Neural progenitor cell (in vitro differentiated cells): ENCODE results near the gene PBX3.

Experiments used
- EZH2 ChIP-seq: fragments of 200-600 bp; sonication (generic); IDR thresholded peaks from 2 replicates; pipeline ENCODE4 v1.6.1; 2017; ENCODE audit warnings: antibody characterized with exemption, mild to moderate bottlenecking, moderate library complexity
- EZH2phosphoT487 ChIP-seq: fragments of 200-600 bp; sonication (generic); IDR thresholded peaks from 2 replicates; pipeline ENCODE4 v1.6.1; 2017; ENCODE audit warnings: antibody characterized with exemption
- TF ChIP-seq, protein P1 (sequence below): fragments of 200-600 bp; sonication (generic); IDR thresholded peaks from 2 replicates; pipeline ENCODE4 v1.5.1; 2017; ENCODE audit warnings: antibody characterized with exemption, mild to moderate bottlenecking

DNA sequence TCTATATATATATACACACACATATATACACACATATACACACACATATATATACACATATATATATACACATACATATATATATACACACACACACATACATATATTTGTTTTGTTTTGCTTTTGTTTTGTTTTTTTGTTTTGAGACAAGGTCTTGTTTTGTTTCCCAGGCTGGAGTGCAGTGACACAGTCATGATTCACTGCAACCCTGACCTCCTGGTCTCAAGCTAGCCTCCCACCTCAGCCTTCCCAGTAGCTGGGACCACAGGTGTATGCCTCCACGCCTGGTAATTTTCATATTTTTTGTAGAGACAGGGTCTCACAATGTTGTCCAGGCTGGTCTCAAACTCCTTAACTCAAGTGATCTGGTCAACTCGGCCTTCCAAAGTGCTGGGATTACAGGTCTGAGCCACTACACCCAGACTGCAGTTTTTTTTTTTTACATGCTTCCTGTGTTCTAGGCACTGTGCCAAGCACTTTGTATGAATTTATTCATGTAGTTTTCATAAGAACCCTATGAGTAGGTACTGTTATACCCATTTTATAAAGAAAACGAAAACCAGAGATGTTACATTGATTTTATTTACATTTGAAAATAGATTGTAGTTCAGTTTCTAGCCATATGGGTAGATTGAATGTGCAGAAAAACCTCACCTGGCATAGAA lies 120.7 kb downstream of the PBX3 start:
- TF ChIP-seq, protein P1, sequence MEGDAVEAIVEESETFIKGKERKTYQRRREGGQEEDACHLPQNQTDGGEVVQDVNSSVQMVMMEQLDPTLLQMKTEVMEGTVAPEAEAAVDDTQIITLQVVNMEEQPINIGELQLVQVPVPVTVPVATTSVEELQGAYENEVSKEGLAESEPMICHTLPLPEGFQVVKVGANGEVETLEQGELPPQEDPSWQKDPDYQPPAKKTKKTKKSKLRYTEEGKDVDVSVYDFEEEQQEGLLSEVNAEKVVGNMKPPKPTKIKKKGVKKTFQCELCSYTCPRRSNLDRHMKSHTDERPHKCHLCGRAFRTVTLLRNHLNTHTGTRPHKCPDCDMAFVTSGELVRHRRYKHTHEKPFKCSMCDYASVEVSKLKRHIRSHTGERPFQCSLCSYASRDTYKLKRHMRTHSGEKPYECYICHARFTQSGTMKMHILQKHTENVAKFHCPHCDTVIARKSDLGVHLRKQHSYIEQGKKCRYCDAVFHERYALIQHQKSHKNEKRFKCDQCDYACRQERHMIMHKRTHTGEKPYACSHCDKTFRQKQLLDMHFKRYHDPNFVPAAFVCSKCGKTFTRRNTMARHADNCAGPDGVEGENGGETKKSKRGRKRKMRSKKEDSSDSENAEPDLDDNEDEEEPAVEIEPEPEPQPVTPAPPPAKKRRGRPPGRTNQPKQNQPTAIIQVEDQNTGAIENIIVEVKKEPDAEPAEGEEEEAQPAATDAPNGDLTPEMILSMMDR: no peak
- no peak for TF ChIP-seq EZH2
- TF ChIP-seq EZH2phosphoT487: no peak
